Endometrium (tissue), 2 donors: Measurements from ENCODE around the gene CCR7.

ENCODE experiments used
- FAIRE-seq: peaks from 2 replicates; lab custom pipeline; 2012; peaks lifted over from hg19 to GRCh38; lab: Jason Lieb, UNC
- donor health status: control.
- donor health status: control.

CCR7 gene

DNA sequence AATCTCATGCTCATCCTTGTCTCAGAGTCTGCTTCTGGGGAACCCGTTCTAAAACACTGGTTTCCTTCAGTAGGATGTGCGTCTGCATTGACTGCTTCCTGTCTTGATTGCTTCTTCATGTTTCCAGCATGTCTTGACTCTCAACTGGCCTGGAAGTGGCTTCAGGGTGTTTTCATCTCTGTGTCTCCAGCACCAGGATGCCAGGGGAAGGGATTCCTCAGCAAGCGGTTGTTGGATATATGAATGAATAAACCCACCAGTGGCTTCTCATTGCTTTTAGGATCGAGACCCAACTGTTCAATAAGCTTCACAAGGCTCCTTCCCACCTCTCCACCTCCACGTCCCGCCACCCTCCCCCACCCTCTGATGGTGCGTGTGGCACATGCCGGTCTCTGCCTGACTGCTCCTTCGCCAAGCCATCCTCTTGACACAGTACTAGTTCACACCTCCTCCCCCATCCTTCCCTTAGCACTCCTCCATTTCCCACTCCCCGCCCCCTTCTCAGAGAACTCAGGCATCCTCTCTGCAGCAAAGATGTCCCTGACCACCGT is 49.7 kb downstream of the CCR7 start:
- FAIRE-seq = no peak

DNA sequence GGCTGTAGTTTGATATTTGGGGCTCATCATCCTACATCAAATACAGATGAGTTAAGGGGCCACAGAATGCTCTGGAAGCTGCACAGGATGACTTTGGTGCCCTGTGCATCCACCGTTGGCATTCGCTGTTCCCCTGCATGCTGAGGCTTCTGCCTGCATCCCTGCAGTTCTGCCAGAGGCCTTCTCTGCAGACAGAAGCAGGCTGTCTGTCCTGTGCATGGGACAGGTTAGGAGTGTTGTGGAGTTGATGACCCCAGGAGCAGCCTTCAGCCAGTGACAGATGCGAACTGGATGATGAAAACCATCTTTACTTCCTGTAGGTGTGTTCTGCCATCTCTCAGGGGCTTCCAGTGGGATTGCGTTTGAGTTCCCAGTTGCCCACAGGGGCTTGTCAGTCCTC is 50.3 kb downstream of the CCR7 start:
- no peak for FAIRE-seq

DNA sequence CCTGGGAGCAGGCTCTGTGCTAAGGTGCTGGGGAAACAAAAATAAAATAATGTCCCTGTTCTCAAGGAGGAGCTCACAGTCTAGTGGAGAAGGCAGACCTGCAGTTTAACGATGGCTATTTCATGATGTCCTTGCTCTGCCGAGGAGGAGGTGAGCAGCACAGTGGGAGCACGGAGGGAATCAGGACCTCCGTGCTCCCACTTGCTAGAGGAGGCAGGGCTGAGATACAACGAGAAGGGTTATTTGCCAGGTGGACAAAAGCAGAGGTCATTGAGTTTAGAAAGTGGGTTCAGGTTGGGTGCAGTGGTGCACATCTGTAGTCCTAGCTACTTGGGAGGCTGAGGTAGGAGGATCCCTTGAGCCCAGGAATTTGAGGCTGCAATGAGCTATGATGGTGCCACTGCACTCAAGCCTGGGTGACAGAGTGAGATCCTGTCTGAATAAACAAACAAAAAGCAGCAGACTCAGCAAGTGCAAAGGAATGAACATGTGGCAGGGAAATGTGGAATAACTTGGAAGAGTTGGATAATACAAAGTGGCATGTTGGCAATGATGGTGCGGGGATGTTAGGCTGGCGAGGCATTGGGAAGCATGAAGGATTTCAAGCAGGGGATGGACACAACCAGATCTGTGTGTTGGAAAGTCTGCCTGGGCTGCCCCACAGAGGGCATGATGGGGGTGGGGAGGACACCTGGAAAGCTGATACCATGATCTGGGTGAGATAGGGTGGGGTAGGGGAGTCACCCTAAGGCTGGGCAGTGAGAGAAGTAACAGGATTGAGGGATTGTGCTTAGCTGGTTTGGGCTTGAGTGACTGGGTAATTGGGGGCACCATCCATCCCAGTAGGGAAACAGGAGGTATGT is 51.0 kb downstream of the CCR7 start:
- FAIRE-seq = no peak

DNA sequence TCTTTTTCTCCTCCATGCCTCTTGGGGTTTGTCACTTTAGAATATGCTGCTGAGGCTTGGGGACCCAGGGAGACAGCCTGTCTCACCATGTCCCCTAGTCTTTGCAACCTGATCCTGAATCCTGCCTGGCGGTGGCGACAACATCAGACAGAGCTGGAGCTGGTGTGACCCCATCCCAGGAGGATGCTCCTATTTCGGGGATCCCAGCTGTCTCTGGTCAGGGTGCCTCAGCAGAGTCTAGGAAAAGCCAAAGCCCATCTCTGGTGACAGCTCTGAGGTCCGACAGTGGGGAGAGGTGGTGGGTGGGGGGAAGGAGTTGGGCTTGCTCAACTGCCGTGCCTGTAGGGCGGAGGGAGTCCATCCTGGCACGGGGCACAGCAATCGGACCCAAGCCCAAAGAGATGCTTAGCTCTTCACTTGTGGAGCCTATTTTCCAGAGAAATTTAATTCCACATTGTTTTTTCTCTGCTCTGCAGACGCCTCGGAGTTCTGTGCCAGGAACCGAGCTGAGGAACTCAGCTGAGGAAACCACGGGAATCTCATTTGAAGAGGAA is 53.5 kb downstream of the CCR7 start:
- FAIRE-seq = no peak

DNA sequence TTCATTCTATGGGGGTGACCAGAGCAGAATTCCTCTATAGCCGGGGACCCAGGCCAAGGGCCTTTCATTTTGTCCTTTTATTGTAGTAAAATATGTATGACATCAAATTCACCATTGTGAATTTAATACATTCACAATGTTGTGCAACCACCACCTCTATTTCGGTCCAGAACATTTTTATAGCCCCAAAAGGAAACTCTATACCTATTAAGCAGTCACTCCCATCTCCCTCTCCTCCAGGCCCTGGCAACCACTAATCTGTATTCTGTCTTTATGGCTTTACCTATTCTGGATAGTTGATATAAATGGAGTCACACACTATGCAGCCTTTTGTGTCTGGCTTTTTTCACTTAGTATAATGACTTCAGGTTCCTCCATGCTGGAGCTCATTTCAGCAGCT is 54.1 kb downstream of the CCR7 start:
- no peak for FAIRE-seq

DNA sequence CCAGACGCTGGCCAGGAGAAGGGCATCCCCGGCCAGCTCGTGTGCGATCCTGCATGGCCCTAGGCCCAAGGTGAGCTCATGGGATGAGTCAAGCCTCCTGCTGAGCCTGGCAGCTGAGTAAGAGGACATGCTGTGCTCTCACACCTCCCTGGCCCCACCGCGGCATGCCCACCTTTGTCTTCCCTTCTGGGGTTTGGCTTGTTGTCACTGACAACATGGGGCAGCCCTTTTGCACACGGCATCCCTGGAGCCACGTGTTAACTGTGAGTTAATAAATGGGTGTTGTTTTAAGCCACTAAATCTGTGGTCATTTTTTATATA is 55.0 kb downstream of the CCR7 start:
- FAIRE-seq = no peak

DNA sequence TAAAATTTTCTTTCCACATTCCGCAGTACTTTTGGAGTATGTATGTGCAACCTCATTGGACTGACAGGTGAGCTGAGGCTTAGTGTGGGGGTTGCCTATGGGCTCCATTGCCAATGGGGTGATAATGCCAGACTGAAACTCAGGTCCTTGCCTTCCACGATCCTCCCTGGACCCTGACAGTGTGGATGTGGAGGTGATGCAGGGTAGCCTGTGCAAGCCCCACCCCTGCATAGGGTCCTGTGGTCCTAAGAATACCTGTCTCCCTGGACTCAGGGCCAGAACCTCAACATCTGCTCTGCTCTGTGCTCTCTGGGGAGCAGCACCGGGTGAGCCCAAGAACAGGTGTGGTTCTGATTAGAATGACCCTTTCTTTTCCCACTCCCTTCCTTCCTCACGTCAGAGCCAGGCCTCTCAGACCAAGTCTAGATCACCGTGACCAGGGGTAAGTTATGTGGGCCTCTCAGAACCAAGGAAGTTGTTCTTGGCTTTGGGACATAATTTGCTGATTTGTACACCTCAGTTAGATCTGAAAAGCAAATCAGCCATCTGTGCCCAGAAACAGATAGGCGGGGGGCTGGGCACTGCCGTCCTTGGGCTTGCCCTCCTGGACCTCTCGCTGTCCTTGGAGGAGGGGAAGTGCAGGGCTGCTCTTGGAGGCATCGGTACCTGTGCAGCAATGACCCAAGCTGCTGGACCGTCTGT is 55.5 kb downstream of the CCR7 start:
- FAIRE-seq = no peak

DNA sequence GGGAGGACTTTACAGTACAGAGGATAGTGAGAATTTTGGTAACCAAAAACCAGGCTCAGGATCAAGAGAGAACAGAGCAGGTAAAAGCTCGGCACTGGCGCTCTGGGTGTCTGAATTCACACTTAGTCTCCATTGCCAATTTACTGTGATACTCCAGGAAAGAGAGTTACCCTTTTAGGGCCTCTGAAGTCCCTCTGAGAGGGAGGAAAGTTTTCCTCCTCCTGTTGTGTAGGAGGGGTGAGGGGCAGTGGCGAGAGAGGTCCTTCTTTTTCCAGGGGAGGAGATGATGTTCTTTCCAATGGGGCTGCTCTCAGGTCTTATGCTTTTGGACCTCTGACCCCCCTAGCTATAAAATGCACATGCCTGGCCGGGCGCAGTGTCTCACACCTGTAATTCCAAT is 58.5 kb downstream of the CCR7 start:
- FAIRE-seq = no peak
